HL-60/S4 treated with phorbol 12-myristate 13-acetate at 8.2 ng/mL for 4 days and 3 days (cell line): Measurements from ENCODE around the gene RRAS.

Experiments used
- in situ Hi-C: fragments of 300-500 bp; cut with MboI; formaldehyde crosslinking; loops from 2 replicates; pipeline ENCODE4 v1.15.0; 2022; ENCODE audit warnings: low sequenced_read_pairs

Gene RRAS

GRCh38 chr19:49655570-49656455, 15.9 kb upstream of the RRAS start:
- in situ Hi-C loops, result no loop called here

- in situ Hi-C loops, result no loop called here
These were observed 14.6 kb upstream of the RRAS start for GRCh38 chr19:49654581-49654980.

- in situ Hi-C loops, result no loop called here
These were observed 13.5 kb upstream of the RRAS start for GRCh38 chr19:49653466-49653806.

- in situ Hi-C loops, result no loop called here
These were observed 12.9 kb upstream of the RRAS start for GRCh38 chr19:49652551-49653465.

- in situ Hi-C loops, result no loop called here
These were observed 12.0 kb upstream of the RRAS start for GRCh38 chr19:49651820-49652550.

- in situ Hi-C loops, result no loop called here
These were observed 11.3 kb upstream of the RRAS start for GRCh38 chr19:49651029-49651819.

GRCh38 chr19:49646586-49646985, 6.6 kb upstream of the RRAS start:
- in situ Hi-C loops, result no loop called here

GRCh38 chr19:49645995-49646394, 6.1 kb upstream of the RRAS start:
- in situ Hi-C loops, result no loop called here

GRCh38 chr19:49645592-49645991, 5.6 kb upstream of the RRAS start:
- in situ Hi-C loops, result no loop called here

GRCh38 chr19:49643466-49643865, 3.5 kb upstream of the RRAS start:
- in situ Hi-C loops, result no loop called here

GRCh38 chr19:49642492-49643035, 2.6 kb upstream of the RRAS start:
- in situ Hi-C loops, result no loop called here

- in situ Hi-C loops, result no loop called here
These were observed 1.9 kb upstream of the RRAS start, which contains the start of gene SCAF1 for GRCh38 chr19:49641688-49642491. TSS of gene SCAF1 (plus strand) at chr19:49642209. CDS start at chr19:49645027, 2,818 bp downstream.

GRCh38 chr19:49639401-49640112, 386 bp downstream of the RRAS start:
- in situ Hi-C loops, result no loop called here

- in situ Hi-C loops, result no loop called here
These were observed 1.9 kb downstream of the RRAS start for GRCh38 chr19:49637821-49638738.

GRCh38 chr19:49636233-49636932, 3.6 kb downstream of the RRAS start:
- in situ Hi-C loops, result no loop called here

GRCh38 chr19:49635530-49636232, 4.3 kb downstream of the RRAS start:
- in situ Hi-C loops, result no loop called here
